Mesothelial cell of epicardium (in vitro differentiated cells): ENCODE data around the gene JOSD2. TPM values are rescaled to one million over a fixed set of nuclear protein-coding genes. Genes with fewer than 3 reads are reported as not detected.
A peak's percentile ranks its signal among the peaks of the same experiment; 100 is the strongest.

Experiments
- DNase-seq, 2 experiments: peaks; one replicate each; pipeline ENCODE4 v3.0.0; 2021; ENCODE audit warnings: low spot score in 2 of 2; ENCODE audit not compliant: unreplicated experiment in 2 of 2
- H3K27ac Mint-ChIP-seq: 2 replicates; pipeline ENCODE4 v1.8.0; 2021; ENCODE audit warnings: mixed read lengths
- H3K27me3 Mint-ChIP-seq: 2 replicates; pipeline ENCODE4 v1.8.0; 2021; ENCODE audit warnings: low read depth, mixed read lengths
- H3K36me3 Mint-ChIP-seq: 2 replicates; pipeline ENCODE4 v1.8.0; 2021; ENCODE audit warnings: mixed read lengths
- H3K4me1 Mint-ChIP-seq: 2 replicates; pipeline ENCODE4 v1.8.0; 2021; ENCODE audit warnings: mixed read lengths
- H3K4me3 Mint-ChIP-seq: 2 replicates; pipeline ENCODE4 v1.8.0; 2021; ENCODE audit warnings: mild to moderate bottlenecking, moderate library complexity, mixed read lengths
- H3K9me3 Mint-ChIP-seq: 2 replicates; pipeline ENCODE4 v1.8.0; 2021; ENCODE audit warnings: mixed read lengths
- CTCF ChIP-seq: fragments of 200-600 bp; sonication (generic); IDR thresholded peaks from one replicate; pipeline ENCODE4 v1.5.0; 2021; ENCODE audit warnings: antibody characterized with exemption; ENCODE audit not compliant: unreplicated experiment
- total RNA-seq: library from RNA; stranded (reverse); gene quantifications from 3 replicates; pipeline ENCODE4 v1.2.1, GENCODE V29; 2021

Gene JOSD2
- total RNA-seq, 1 donor from 2014 or later: 17.5 TPM

DNA sequence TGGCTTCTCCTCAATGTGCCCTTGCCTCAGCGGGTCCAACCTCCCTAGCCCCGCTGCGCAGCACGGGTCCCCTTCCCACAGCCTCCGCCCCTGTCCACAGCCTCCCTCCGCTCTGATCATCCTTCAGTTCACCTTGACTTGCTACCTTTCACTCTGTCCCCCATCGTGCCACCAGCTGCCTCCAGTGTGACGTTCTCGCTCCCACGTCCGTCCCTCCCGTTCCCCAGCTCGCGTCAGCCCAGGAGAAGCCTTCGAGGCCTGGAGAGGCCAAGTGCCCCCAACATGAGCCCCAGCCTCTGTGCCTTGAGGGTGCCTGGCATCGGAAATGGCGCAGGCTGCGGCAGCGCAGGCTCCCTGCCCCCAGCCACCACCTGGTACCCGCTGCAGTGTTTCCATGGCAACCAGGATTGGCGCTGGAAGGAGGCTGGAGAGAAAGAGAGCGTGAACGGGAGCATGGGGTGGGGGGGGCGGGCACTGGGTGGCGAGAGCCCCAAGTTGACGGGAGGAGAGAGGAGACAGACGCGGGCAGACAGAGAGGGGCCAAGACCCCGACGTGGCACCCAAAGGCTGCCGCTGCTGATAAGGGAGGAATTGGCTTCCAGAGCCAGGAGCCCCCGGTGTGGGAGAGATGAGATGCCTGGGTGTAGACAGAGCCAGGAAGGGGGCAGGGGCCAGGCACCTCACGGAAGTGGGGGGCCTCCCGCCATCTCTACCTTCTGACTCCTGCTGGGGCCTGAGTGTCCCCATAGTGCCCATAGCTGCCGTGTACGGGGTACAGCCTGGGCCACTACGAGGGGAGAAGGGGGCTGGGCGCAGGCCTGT lies 3.6 kb upstream of the JOSD2 start:
- Mint-ChIP-seq H3K27me3 (no peaks in the 10 kb centered on the region), H3K4me1 (peaks cover 10% of the 10 kb centered on the region), H3K36me3 (no peaks in the 10 kb centered on the region), H3K27ac (no peak overlapping the region), H3K9me3 (no peaks in the 10 kb centered on the region), H3K4me3 (no peak overlapping the region)
- no peak for DNase-seq
- TF ChIP-seq CTCF: no peak

DNA sequence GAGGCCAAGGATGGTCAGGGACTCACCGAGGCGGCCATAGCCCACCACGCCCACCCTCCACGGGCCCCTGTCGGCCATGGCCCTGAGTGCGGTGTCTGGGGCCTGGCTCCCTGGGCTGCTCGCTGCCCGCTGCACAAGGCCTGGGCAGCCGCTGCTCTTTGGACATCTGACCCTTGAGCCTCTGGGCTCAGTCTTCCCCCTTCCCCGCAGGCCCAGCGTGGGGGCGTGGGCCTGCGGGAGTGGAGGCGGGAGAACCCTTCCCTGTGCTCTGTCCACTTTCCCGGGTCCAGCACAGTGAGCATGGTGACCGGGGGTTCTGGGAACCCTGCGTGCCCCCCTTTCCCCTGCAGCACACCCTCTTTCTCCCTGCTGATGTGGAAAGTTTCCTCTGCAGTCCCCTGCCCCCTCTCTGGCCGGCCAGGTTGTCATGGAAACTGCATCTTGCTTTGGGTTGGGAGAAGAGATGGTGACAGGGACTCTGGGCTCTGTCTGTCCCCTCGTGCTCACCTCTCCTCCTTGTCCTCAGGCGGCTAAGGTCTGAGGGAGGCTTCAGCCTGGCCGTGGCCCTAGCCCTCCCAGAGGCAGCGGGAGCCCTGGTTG lies 2.9 kb upstream of the JOSD2 start, which contains the start of gene ASPDH:
TSS of gene ASPDH (minus strand) at position 168 of the 600 bp plus-strand sequence. CDS start at position 78, 90 bp downstream.
- H3K4me3 Mint-ChIP-seq: peak within 1 kb of the TSS; percentile 46
- DNase-seq: no peak
- no peak within 1 kb of the TSS for H3K27ac Mint-ChIP-seq
- H3K27me3 Mint-ChIP-seq: no peaks in the 10 kb centered on the region
- peaks cover 10% of the 10 kb centered on the region for H3K4me1 Mint-ChIP-seq
- no peaks in the 10 kb centered on the region for H3K36me3 Mint-ChIP-seq
- no peak for TF ChIP-seq CTCF
- no peaks in the 10 kb centered on the region for H3K9me3 Mint-ChIP-seq

- Mint-ChIP-seq H3K9me3 (no peaks in the 10 kb centered on the region), H3K4me1 (peaks cover 10% of the 10 kb centered on the region), H3K27ac (no peak overlapping the region), H3K4me3 (peak overlapping the region; percentile 46), H3K36me3 (no peaks in the 10 kb centered on the region), H3K27me3 (no peaks in the 10 kb centered on the region)
- DNase-seq: no peak
- TF ChIP-seq CTCF: no peak
Observed at GRCh38 chr19:50512999-50513745, 2.2 kb upstream of the JOSD2 start.

- Mint-ChIP-seq H3K4me3 (peak overlapping the region; percentile 93), H3K4me1 (peaks cover 10% of the 10 kb centered on the region), H3K27me3 (no peaks in the 10 kb centered on the region), H3K36me3 (no peaks in the 10 kb centered on the region), H3K27ac (no peak overlapping the region), H3K9me3 (no peaks in the 10 kb centered on the region)
- no peak for DNase-seq
- TF ChIP-seq CTCF: no peak
Observed at GRCh38 chr19:50512112-50512998, 1.4 kb upstream of the JOSD2 start.

DNA sequence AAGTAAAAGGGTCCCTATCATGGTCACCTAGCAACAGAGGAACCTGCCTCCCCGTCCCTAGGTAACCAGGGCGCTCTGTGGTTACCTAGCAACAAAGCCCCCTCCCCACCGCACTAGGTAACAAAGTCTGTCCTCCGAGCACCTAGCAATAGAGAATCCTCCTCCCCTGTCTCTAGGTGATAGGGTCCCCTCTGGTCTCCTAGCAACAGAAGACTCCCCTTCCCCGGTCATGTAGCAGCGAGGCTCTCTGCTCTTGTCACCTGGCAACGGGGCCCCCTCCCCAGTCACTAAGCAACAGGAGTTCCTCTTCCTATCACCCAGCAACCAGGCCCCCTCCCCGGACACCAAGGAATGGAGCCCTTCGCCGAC lies 307 bp downstream of the JOSD2 start:
- Mint-ChIP-seq H3K9me3 (no peaks in the 10 kb centered on the region), H3K4me1 (peaks cover 10% of the 10 kb centered on the region), H3K27me3 (no peaks in the 10 kb centered on the region), H3K27ac (peak overlapping the region; percentile 86), H3K4me3 (peak overlapping the region; percentile 93), H3K36me3 (peaks cover under 1% of the 10 kb centered on the region)
- no peak for DNase-seq
- TF ChIP-seq CTCF: no peak
